Embryonic facial prominence (tissue), 1 donor: Measurements from ENCODE around the gene PMEPA1.

Experiments used
- DNase-seq: peaks from one replicate; pipeline ENCODE4 v3.0.0-alpha.2; 2016; ENCODE audit errors: extremely low spot score

PMEPA1 gene

DNA sequence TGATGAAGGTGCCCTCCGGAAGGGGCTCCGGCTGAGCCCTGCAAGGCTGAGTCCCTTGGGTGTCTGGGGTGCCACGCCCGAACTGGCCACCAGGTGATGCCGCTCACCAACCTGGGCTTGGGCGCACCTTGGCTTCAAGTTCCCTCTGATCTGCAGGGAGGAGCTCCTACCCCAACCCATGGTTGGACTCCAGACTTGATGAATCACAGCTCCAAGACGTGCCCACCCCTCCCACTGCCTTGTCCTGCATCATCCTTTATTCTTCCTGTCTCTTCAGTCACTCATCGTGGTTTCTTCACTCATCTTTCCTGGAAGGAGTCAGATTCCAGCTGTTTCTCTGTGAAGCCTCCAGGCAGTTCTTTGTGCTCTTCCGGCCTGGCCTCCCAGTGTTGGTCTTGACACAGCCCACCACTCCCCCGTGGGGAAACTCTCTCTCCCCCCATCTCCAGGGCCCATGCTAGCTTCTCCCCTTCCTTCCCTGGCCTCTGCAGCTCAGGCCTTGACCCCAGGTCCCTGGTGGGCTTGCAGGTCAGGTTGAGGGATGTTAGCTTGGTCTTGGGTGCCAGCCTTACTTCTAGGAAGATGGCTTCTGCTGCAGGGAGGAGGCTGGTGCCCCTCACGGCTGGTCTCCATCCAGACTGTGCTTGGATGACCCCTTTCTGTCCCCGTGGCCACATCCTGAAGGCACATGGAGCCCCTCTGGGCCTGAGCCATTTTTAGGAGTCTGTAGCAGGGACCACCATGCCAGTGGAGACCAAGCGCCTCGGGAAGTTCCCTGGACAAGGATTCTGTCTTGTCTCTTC lies 87.0 kb downstream of the PMEPA1 start:
- no peak for DNase-seq

- no peak for DNase-seq
These were observed 87.6 kb downstream of the PMEPA1 start for GRCh38 chr20:57622201-57622570.

DNA sequence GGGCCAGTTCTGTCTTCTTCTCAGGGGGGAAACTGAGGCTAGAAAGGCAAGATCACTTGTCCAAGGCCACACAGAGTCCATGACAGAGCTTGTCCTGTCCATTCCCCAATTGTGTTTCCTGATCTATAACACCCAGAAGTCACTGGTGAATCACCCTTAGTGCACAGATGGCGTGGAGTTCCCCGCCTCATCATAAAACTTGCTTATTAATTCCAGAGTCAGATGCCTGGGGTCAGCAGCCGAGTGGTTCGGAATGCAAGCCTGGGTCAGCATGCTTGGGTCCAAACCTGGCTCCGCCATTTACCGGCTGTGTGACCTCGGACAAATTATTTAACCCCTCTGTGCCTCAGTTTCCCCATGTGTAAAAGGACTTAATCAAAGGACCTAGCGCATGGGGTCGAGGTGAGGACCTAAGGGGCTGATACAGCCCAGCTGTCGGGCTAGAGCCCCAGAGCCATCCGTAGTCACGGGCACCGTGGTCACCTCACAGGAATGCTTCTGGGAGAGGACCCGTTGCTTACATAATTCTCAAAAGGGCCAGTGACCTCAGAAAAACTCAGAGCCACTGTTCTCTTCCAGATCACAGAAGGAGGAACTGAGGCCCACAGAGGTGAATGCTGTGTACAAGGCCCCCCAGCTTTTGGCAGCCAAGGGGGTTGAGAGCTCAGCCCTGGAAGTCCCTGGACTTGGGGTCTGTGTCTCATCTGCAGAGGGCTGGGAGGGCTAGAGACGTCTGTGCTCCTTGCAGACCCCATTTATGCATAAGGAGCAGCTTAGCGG lies 88.2 kb downstream of the PMEPA1 start:
- DNase-seq: no peak

- DNase-seq: no peak
These were observed 88.8 kb downstream of the PMEPA1 start for GRCh38 chr20:57620999-57621398.

DNA sequence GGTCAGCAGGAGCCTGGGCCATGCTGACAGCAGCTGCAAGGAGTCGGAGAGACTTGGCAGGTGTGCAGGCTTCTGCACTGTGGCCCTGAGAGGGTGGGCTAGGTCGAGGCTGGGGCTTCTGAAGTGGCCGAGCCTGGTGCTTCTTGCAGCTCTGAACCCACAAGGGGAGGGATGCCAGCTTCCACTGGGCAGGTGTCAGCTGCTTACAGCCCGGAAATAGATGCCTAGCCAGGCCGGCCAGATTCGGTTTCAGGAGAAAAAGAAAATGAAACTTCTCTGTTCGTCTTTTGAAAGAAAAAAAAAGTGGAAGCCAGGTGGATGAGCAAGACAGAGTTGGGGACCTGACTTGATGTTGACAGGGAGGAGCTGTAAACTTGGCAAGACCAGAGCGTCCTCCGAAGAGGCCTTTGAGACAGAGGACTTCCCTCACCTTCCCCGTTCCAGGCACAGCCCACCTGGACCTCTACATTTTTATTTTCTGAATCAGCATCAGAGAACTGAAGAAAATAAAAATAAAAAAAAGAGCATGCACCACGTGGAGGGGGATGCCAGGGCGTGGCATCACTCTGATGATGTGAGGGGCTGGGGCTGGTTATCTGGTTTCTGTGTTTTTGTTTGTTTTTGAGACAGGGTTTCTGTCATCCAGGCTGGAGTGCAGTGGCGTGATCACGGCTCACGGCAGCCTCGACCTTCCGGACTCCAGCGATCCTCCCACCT lies 89.4 kb downstream of the PMEPA1 start, which contains the start of gene ZBP1:
TSS of gene ZBP1 (minus strand) at position 153 of the 717 bp plus-strand sequence. CDS start at position 22, 131 bp downstream.
- DNase-seq: no peak

- DNase-seq: no peak
These were observed 90.6 kb downstream of the PMEPA1 start for GRCh38 chr20:57619051-57619831.

- no peak for DNase-seq
These were observed 91.1 kb downstream of the PMEPA1 start for GRCh38 chr20:57618764-57619050.

DNA sequence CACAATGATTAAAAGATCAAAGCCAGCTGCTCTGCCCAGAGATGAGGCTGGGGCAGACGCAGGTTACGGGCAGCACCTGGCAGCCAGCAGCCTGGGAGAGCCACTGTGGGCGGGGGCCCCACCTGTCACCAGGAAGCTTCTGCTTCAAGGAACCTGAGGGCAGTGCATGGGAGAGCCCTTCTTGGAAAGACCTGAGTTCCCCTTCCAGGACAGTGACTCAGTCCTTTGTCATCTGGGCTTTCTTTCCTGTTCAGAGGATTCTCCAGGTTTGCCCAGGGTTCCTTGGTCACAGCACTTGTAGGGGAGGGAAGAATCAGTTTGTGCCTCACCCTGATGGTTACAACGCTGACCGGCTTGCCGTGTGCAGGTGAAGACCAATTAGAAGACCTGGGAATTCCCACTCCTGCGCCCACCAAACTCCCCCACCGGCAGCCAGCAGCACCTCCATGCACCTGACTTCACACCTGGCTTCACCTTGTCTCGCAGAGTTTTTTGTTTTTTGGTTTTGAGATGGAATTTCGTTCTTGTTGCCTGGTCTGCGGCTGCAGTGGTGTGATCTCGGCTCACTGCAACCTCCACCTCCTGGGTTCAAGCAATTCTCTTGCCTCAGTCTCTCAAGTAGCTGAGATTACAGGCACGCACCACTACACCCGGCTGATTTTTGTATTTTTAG lies 91.6 kb downstream of the PMEPA1 start:
- no peak for DNase-seq

DNA sequence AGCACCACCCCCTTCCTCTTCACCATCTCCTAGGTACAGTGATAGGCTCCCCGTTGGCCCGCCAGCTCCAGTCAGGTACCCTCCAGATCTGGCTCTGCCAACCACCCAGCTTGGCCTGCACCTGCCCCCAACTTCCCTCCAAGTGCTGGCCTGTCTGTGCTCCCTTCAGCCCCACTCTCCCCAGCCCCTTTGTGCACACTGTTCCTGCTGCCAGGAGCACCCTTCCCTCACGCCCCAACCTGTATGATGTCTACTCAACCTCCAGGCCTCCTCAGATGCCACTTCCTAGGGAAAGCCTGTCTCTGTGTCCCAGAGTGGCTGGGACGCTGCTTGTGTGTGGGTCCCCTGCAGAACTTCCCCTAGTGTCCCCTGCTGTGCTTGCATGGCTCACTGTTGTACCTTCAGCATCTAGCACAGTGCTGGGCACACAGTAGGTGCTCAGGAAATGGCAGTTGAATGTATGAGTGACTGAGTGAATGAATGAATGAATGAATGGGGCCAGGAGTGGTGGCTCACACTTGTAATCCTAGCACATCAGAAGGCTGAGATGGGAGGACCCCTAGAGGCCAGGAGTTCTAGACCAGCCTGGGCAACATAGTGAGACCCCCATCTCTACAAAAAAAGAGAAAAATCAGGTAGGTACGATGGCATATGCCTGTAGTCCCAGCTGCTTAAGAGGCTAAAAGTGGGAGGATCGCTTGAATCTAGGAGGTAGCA lies 92.6 kb downstream of the PMEPA1 start:
- no peak for DNase-seq

- no peak for DNase-seq
These were observed 93.5 kb downstream of the PMEPA1 start for GRCh38 chr20:57616143-57616951.

DNA sequence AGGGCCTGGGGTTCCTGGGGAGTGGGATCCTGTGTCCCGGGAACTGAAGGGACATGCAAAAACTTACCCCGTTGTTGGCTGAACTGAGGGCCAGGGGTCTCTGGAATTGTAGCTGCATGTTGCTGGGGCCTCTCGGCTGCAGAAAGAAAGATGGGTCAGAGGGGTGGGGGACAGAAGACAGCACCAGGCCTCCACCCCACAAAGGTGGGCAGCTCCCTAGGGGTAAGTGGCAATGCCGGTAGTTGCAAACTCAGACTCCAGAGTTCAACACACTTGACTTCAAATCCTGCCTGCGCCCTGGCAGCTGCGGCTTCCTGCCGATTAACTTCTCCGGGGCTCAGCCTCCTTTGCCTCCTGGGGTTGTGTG lies 94.4 kb downstream of the PMEPA1 start:
- DNase-seq: no peak

GRCh38 chr20:57614490-57615444 lies 95.0 kb downstream of the PMEPA1 start:
- DNase-seq: no peak

DNA sequence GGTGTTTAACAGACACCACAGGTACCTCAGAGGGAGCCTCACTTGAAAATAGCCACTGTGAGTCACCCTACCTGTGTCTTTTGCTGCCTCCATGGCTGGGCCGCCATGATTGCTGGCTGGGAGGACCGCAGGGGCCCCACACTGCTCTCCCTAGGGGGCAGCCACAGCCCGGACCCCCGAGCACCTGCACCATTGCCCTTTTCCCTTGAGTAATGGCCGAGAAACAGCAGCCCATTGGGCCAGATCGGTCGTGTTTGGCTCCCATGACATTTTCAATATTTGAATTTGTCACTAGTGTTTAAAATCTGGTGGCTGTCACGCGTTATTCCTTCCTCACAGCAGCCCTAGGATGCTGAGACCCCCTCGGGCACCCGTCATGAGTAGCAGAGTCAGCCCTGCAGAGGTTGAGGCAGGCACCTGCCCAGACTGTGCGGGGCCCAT lies 96.3 kb downstream of the PMEPA1 start:
- DNase-seq: no peak

GRCh38 chr20:57612916-57613315 lies 96.9 kb downstream of the PMEPA1 start:
- no peak for DNase-seq

DNA sequence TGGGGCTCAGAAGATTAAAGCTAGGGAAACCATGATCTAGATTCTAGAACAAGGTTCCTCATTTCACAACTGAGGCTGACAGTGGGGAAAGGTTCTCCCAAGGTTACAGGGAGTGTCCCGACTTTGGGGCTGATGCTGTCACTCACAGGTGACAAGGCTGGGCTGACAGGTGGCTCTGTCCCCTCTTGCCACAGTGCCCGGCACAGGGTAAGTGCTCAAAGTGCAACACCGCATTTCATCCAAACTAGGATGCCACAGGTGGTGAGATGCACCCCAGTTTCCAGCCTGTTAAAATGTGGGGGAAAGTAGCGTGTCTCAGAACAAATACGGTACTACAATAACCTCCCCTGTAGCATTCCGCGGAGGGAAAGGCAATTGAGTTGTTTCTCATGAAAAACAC lies 97.4 kb downstream of the PMEPA1 start:
- DNase-seq: no peak

DNA sequence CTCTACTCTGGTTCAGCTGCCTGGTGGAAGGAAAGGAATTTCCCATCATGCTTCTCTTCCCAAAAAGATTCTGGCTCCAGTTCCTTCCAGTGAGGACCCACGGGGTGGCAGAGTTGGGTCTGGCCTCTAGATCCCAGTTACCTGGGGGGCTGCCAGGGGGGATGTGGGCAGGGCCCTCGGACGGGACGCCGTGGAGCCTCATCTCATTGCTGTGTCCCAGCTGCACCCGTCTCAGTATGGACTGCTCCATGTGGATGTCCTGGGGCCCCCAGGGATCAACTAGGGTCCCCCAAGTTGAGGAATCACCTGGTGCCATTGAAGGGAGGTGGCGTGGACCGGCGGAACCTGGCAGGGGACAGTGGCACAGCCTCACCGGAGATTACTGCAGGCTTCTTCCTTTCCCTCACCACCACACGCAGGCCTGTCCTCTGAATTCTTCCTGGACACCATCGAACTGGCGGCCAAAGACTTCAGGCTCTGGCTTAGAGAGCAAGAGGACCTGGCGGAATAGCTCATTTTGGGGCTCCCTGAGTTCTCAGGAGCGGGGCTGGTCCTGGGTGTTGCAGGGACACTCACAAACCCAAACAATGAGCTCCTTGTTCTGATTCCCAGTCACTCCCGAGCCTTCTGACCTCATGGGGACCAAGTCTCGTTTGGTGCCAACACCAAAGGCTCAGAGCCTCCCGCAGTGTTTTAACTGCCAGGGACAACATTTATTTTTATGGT lies 98.1 kb downstream of the PMEPA1 start:
- no peak for DNase-seq

- no peak for DNase-seq
These were observed 99.4 kb downstream of the PMEPA1 start for GRCh38 chr20:57610261-57610952.
